ENCODE measurements around the gene WDR77.
A peak's percentile ranks its signal among the peaks of the same experiment; 100 is the strongest.

WDR77 gene

GRCh38 chr1:111442457-111442856 is 6.6 kb downstream of the WDR77 start:
- H3K36me3 ChIP-seq (ENCODE audit: control insufficient read depth in 1 of 2, insufficient read depth in 2 of 2, low read length in 2 of 2) = peaks cover 48 to 71% of the 10 kb centered on the region in 2 donors
- no peak overlapping the region for H3K27ac ChIP-seq (ENCODE audit: low read depth, low read length)
- H3K4me1 ChIP-seq (ENCODE audit: control insufficient read depth in 1 of 2, insufficient read depth in 2 of 2, low read length in 2 of 2) = peaks cover 10 to 12% of the 10 kb centered on the region in 2 donors
- H3K9me3 ChIP-seq (ENCODE audit: control insufficient read depth in 1 of 2, low read length in 2 of 2) = no peaks in the 10 kb centered on the region
- no peaks in the 10 kb centered on the region for H3K27me3 ChIP-seq (ENCODE audit: control insufficient read depth in 1 of 2, insufficient read depth in 2 of 2, low read length in 2 of 2)
- H3K4me3 ChIP-seq (ENCODE audit: low read depth in 1 of 2, low read length in 2 of 2) = no peak overlapping the region
- H3K9ac ChIP-seq (ENCODE audit: low read depth in 1 of 2, low read length in 2 of 2) = no peak overlapping the region

- Histone ChIP-seq H3K27me3 (ENCODE audit: control insufficient read depth in 1 of 2, insufficient read depth in 2 of 2, low read length in 2 of 2) (no peaks in the 10 kb centered on the region), H3K36me3 (ENCODE audit: control insufficient read depth in 1 of 2, insufficient read depth in 2 of 2, low read length in 2 of 2) (peaks cover 48 to 74% of the 10 kb centered on the region in 2 donors), H3K4me1 (ENCODE audit: control insufficient read depth in 1 of 2, insufficient read depth in 2 of 2, low read length in 2 of 2) (peaks cover 4 to 7% of the 10 kb centered on the region in 2 donors), H3K9ac (ENCODE audit: low read depth in 1 of 2, low read length in 2 of 2) (no peak overlapping the region), H3K27ac (ENCODE audit: low read depth, low read length) (no peak overlapping the region), H3K9me3 (ENCODE audit: control insufficient read depth in 1 of 2, low read length in 2 of 2) (no peaks in the 10 kb centered on the region), H3K4me3 (ENCODE audit: low read depth in 1 of 2, low read length in 2 of 2) (no peak overlapping the region)
Observed at GRCh38 chr1:111441573-111442192, 7.4 kb downstream of the WDR77 start.

GRCh38 chr1:111439461-111440351 is 9.3 kb downstream of the WDR77 start:
- Histone ChIP-seq H3K27ac (ENCODE audit: low read depth, low read length) (no peak overlapping the region), H3K36me3 (ENCODE audit: control insufficient read depth in 1 of 2, insufficient read depth in 2 of 2, low read length in 2 of 2) (peaks cover 43 to 69% of the 10 kb centered on the region in 2 donors), H3K4me3 (ENCODE audit: low read depth in 1 of 2, low read length in 2 of 2) (no peak overlapping the region), H3K9me3 (ENCODE audit: control insufficient read depth in 1 of 2, low read length in 2 of 2) (no peaks in the 10 kb centered on the region), H3K4me1 (ENCODE audit: control insufficient read depth in 1 of 2, insufficient read depth in 2 of 2, low read length in 2 of 2) (no peaks in the 10 kb centered on the region), H3K9ac (ENCODE audit: low read depth in 1 of 2, low read length in 2 of 2) (no peak overlapping the region), H3K27me3 (ENCODE audit: control insufficient read depth in 1 of 2, insufficient read depth in 2 of 2, low read length in 2 of 2) (no peaks in the 10 kb centered on the region)

- H3K4me3 ChIP-seq (ENCODE audit: low read depth in 1 of 2, low read length in 2 of 2) = no peak overlapping the region
- no peak overlapping the region for H3K27ac ChIP-seq (ENCODE audit: low read depth, low read length)
- no peak overlapping the region for H3K9ac ChIP-seq (ENCODE audit: low read depth in 1 of 2, low read length in 2 of 2)
- no peaks in the 10 kb centered on the region for H3K9me3 ChIP-seq (ENCODE audit: control insufficient read depth in 1 of 2, low read length in 2 of 2)
- peaks cover 19 to 43% of the 10 kb centered on the region in 2 donors for H3K36me3 ChIP-seq (ENCODE audit: control insufficient read depth in 1 of 2, insufficient read depth in 2 of 2, low read length in 2 of 2)
- H3K4me1 ChIP-seq (ENCODE audit: control insufficient read depth in 1 of 2, insufficient read depth in 2 of 2, low read length in 2 of 2) = no peaks in the 10 kb centered on the region
- H3K27me3 ChIP-seq (ENCODE audit: control insufficient read depth in 1 of 2, insufficient read depth in 2 of 2, low read length in 2 of 2) = no peaks in the 10 kb centered on the region
Observed at GRCh38 chr1:111436726-111437125, 12.3 kb downstream of the WDR77 start.

GRCh38 chr1:111424281-111424680 is 24.8 kb downstream of the WDR77 start:
- Histone ChIP-seq H3K4me3 (ENCODE audit: low read depth in 1 of 2, low read length in 2 of 2) (no peak overlapping the region), H3K4me1 (ENCODE audit: control insufficient read depth in 1 of 2, insufficient read depth in 2 of 2, low read length in 2 of 2) (peaks cover 8 to 10% of the 10 kb centered on the region in 2 donors), H3K27me3 (ENCODE audit: control insufficient read depth in 1 of 2, insufficient read depth in 2 of 2, low read length in 2 of 2) (peaks cover 0 to 2% of the 10 kb centered on the region in 2 donors), H3K36me3 (ENCODE audit: control insufficient read depth in 1 of 2, insufficient read depth in 2 of 2, low read length in 2 of 2) (no peaks in the 10 kb centered on the region), H3K9me3 (ENCODE audit: control insufficient read depth in 1 of 2, low read length in 2 of 2) (no peaks in the 10 kb centered on the region), H3K27ac (ENCODE audit: low read depth, low read length) (no peak overlapping the region), H3K9ac (ENCODE audit: low read depth in 1 of 2, low read length in 2 of 2) (no peak overlapping the region)

- Histone ChIP-seq H3K4me3 (ENCODE audit: low read depth in 1 of 2, low read length in 2 of 2) (peak overlapping the region; percentile 43 to 45), H3K27me3 (ENCODE audit: control insufficient read depth in 1 of 2, insufficient read depth in 2 of 2, low read length in 2 of 2) (peaks cover 0 to 2% of the 10 kb centered on the region in 2 donors), H3K4me1 (ENCODE audit: control insufficient read depth in 1 of 2, insufficient read depth in 2 of 2, low read length in 2 of 2) (peaks cover 8 to 10% of the 10 kb centered on the region in 2 donors), H3K9me3 (ENCODE audit: control insufficient read depth in 1 of 2, low read length in 2 of 2) (no peaks in the 10 kb centered on the region), H3K27ac (ENCODE audit: low read depth, low read length) (no peak overlapping the region), H3K9ac (ENCODE audit: low read depth in 1 of 2, low read length in 2 of 2) (no peak overlapping the region), H3K36me3 (ENCODE audit: control insufficient read depth in 1 of 2, insufficient read depth in 2 of 2, low read length in 2 of 2) (no peaks in the 10 kb centered on the region)
Observed at GRCh38 chr1:111422546-111423391, 26.3 kb downstream of the WDR77 start.

- Histone ChIP-seq H3K36me3 (ENCODE audit: control insufficient read depth in 1 of 2, insufficient read depth in 2 of 2, low read length in 2 of 2) (no peaks in the 10 kb centered on the region), H3K9ac (ENCODE audit: low read depth in 1 of 2, low read length in 2 of 2) (no peak overlapping the region), H3K27me3 (ENCODE audit: control insufficient read depth in 1 of 2, insufficient read depth in 2 of 2, low read length in 2 of 2) (no peaks in the 10 kb centered on the region), H3K27ac (ENCODE audit: low read depth, low read length) (no peak overlapping the region), H3K4me1 (ENCODE audit: control insufficient read depth in 1 of 2, insufficient read depth in 2 of 2, low read length in 2 of 2) (peaks cover 10 to 11% of the 10 kb centered on the region in 2 donors), H3K9me3 (ENCODE audit: control insufficient read depth in 1 of 2, low read length in 2 of 2) (no peaks in the 10 kb centered on the region), H3K4me3 (ENCODE audit: low read depth in 1 of 2, low read length in 2 of 2) (no peak overlapping the region)
Observed at GRCh38 chr1:111420377-111420776, 28.7 kb downstream of the WDR77 start.

- no peaks in the 10 kb centered on the region for H3K27me3 ChIP-seq (ENCODE audit: control insufficient read depth in 1 of 2, insufficient read depth in 2 of 2, low read length in 2 of 2)
- H3K9ac ChIP-seq (ENCODE audit: low read depth in 1 of 2, low read length in 2 of 2) = no peak overlapping the region
- H3K27ac ChIP-seq (ENCODE audit: low read depth, low read length) = no peak overlapping the region
- H3K9me3 ChIP-seq (ENCODE audit: control insufficient read depth in 1 of 2, low read length in 2 of 2) = no peaks in the 10 kb centered on the region
- no peak overlapping the region for H3K4me3 ChIP-seq (ENCODE audit: low read depth in 1 of 2, low read length in 2 of 2)
- H3K4me1 ChIP-seq (ENCODE audit: control insufficient read depth in 1 of 2, insufficient read depth in 2 of 2, low read length in 2 of 2) = peaks cover 10 to 11% of the 10 kb centered on the region in 2 donors
- H3K36me3 ChIP-seq (ENCODE audit: control insufficient read depth in 1 of 2, insufficient read depth in 2 of 2, low read length in 2 of 2) = no peaks in the 10 kb centered on the region
Observed at GRCh38 chr1:111419037-111419436, 30.0 kb downstream of the WDR77 start.

- H3K4me1 ChIP-seq (ENCODE audit: control insufficient read depth in 1 of 2, insufficient read depth in 2 of 2, low read length in 2 of 2) = peaks cover 4 to 6% of the 10 kb centered on the region in 2 donors
- no peaks in the 10 kb centered on the region for H3K27me3 ChIP-seq (ENCODE audit: control insufficient read depth in 1 of 2, insufficient read depth in 2 of 2, low read length in 2 of 2)
- H3K9ac ChIP-seq (ENCODE audit: low read depth in 1 of 2, low read length in 2 of 2) = no peak overlapping the region
- no peak overlapping the region for H3K27ac ChIP-seq (ENCODE audit: low read depth, low read length)
- no peaks in the 10 kb centered on the region for H3K9me3 ChIP-seq (ENCODE audit: control insufficient read depth in 1 of 2, low read length in 2 of 2)
- no peak overlapping the region for H3K4me3 ChIP-seq (ENCODE audit: low read depth in 1 of 2, low read length in 2 of 2)
- H3K36me3 ChIP-seq (ENCODE audit: control insufficient read depth in 1 of 2, insufficient read depth in 2 of 2, low read length in 2 of 2) = no peaks in the 10 kb centered on the region
Observed at GRCh38 chr1:111417755-111418154, 31.3 kb downstream of the WDR77 start.

All from duodenal mucosa (tissue), 2 donors.